ENCODE data around the gene LPAR3. TPM values are rescaled to one million over a fixed set of nuclear protein-coding genes. Genes with fewer than 3 reads are reported as not detected.

Gene LPAR3
- total RNA-seq, 2 donors from 2014 or later = 2.8 to 4.2 TPM

DNA sequence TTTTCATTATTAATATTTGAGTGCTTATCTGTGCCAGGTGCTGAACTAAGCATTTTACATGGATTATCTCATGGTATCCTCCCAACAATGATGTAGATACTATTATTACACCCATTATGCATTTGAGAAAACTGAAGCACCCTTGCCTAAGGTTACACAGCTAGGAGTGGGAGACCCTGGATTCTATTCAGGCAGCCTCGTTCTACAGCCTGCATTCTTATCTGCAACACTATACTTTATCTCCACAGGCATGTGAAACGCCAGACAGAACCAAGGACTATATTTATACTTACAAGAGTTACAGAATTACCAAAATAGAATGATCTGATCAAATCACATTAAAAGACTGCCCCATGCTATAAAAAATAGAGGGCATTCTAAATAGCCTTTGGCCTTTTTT, 22.4 kb downstream of the LPAR3 start:
- DNase-seq (no peak), ATAC-seq (no peak)
- intact Hi-C loops (cut with DNase I, micrococcal nuclease) = no loop called here

DNA sequence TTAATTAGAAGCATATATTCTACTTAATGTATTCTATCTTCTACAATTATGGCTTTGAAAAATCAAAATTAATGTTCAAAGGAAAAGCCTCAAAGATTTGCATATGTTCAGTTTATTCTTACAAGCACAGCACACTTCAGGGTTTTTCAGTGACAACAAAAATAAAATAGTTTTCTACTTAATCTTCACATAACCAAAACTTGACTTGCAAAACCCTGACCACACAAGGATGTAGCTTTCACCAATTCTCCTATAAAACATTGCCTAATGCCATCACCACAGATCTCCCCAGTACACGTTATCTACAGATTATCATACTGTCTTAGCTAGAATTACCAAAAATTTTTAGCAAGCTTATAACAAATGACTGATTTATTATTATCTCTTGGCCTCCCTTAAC, 23.3 kb downstream of the LPAR3 start:
- DNase-seq (no peak), ATAC-seq (no peak)
- intact Hi-C loops (cut with DNase I, micrococcal nuclease) = no loop called here

DNA sequence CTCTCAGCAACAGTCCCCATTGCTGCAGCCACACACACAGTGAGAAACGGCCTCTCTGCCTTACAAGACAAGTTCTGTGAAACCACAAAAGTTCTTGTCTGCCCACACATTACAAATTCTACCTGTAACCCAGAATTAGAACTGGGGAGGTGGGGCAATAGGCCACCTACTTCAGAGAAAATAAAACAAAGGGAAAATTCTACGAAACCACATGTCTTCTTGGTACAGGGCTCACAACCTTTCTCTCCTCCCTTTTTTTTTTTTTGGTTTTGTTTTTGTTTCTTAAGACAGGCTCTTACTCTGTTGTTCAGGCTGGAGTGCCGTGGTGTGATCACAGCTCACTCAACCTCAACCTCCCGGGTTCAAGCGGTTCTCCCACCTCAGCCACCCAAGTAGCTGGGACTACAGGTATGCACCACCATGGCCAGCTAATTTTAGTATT, 30.2 kb downstream of the LPAR3 start:
- ATAC-seq (no peak), DNase-seq (no peak)
- intact Hi-C loops (cut with DNase I, micrococcal nuclease) = no loop called here

DNA sequence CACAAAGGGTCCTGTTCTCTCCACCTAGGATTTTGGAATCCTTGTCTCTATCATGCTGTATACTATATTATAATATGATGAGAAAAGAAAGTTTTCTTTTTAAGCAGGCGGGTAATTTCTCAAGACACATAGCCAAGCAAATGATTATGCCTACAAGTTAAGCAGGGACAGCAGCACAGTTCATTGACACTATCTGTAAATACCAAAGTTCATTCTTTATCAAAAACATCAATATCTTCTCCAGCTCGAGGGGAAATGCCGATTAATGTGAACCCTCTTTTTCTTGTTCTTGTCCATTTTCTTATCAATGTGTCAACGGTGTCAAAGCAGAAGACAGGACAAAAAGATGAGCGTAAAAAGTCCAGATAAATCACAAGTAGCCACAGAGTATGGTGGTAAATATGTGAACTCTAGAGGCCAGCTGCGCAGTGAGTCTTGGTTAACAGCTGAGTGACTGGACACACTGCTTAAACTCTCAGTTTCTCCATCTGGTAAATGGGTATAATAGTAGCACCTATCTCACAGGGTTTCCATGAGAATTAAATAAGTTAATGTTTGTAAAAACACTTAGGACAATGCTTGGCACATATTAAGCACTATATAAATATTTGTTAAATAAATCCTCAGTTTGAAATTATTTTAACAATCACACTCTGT, 30.9 kb downstream of the LPAR3 start:
- intact Hi-C loops (cut with DNase I, micrococcal nuclease) = no loop called here
- DNase-seq (no peak), ATAC-seq (no peak)

DNA sequence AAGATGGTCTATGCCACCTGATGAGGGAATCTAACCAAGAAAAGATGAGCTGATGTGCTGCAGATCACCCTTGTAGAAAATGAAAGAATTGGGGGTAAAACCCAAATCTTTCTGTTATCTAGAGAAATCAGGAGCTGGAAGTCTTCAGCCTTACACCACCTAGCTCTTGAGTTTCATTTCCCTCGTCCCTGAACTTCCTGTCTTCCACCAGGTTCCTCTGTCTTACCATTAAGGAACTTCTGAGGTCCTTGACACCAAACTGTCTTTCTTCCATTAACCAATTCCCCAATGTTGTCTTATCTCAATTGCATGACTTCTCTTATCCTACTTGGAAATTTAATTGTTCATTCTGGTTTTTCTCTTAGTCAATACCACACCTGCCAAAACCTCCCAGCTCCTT, 31.5 kb downstream of the LPAR3 start:
- intact Hi-C loops (cut with DNase I, micrococcal nuclease) = no loop called here
- DNase-seq (no peak), ATAC-seq (no peak)

DNA sequence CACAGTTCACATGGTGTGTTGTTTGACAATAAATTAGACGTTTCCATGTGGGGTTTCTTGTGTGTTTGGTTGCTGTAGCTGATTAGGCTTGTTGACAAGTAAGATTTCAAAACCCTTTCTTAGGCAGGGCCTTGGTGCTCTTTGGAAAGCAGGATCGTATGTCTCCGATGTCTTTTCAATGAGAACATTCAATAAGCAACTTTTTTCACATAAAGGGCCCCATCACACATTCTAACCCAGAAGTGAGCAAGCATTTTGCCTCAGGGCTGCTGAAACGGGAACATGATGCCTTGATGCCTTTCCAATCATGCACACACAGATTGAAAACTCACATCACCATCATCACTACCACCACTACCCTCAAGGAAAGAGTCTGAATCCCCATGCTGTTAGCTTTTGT, 33.1 kb downstream of the LPAR3 start:
- ATAC-seq = no peak
- DNase-seq = no peak
- intact Hi-C loops (cut with DNase I, micrococcal nuclease) = no loop called here

DNA sequence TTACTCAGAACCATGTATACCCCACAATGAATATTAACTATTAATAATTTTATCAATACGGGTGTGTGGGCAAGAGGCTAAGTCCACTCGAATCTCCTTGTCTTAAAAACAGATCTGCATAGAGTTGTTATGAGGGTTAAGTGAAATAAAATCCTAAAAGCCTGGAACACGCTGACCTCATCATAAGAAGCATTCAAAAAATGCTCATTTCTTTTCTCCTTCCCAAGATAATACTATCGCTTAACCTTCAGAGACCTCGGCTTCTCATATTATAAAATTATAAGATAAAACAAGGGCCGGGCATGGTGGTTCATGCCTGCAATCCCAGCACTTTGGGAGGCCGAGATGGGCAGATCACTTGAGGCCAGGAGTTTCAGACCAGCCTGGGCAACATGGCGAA, 35.1 kb downstream of the LPAR3 start:
- DNase-seq (no peak), ATAC-seq (no peak)
- intact Hi-C loops (cut with DNase I, micrococcal nuclease) = no loop called here

DNA sequence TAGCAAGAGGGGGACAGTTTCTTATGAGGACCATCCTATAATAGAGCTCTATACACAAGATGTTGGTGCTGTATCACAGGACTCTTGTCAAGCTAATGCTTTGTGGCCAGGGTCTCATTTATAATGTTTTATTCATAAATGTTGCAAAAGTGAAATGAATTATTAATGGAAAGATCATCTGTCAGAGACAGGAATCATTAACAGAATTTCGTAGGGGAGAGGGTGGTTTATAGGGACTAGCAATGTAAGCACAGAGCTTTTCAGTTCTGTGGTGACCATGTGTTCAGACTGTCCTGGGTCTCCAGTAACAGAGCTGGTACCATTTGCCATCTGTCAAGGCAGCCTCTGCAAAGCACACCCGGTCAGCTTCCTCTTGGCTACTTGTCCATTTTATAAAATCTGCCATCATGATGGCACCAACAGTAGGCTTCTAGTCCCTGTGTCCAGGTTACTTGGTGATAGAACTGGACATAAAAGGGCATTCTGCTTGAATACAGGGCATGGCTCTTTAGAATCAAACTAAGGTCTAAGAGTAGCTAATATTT, 36.2 kb downstream of the LPAR3 start:
- ATAC-seq (no peak), DNase-seq (no peak)
- intact Hi-C loops (cut with DNase I, micrococcal nuclease) = no loop called here

DNA sequence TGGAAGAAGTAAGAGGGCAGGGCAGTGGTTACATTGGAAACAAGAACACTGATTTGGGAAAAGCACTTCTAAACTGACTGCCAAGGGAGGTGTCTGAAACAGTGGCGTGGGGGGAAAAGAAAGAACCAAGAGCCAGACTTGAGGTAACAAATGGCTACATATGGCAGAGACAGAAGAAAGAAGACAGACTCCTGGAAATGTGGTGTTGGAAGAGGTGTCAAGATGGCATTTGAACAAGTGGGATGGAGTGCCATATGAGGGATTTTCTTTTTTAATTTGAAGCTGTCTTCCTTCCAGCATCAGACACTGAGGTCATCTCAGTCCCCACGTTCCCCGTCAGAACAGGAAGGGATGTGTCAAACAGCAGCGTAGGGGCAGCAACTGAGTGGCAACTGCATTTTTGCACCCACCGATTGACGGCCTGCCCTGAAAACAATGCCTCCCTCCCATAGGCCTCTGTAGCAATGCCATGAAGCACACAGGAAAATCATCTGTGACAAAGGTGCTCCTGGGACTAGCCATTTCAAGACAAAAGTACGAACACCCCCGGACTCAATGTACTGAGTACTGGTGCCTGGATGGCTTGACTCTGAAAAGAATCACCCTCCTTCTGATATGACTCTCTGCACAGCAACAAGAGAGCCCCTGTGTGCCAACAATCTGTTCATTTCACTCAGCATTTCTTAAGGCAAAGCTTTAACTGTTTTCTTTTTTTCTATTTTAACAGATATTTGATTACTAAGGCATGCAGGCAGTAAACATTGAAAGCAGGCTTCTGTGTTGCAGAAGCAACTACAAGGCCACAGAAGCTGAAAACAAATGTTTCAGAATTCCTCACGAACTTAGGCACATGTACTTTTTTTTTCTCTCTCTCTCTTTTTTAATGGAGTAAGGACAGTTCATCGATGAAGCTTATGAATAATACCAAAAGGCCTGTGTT, 37.0 kb downstream of the LPAR3 start:
- intact Hi-C loops (cut with DNase I, micrococcal nuclease) = no loop called here
- DNase-seq = no peak
- no peak for ATAC-seq

DNA sequence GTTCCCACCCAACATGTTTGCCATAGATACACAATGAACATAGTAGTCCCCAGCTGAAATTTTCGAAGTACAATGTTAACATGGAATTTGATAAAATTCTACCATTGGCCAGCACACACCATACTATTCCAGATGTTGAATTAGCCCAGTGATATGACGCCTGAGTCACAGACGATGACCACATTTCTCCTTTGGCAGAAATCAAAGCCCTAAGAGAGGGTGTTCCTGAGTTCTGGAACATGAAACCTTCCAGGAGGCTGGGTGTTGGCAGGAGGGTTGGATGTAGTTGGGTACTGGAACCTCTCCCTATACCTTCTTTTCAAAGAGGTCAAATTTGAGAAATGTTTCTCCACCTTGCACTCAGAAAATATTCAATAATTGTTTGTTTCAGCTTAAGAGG, 37.8 kb downstream of the LPAR3 start:
- ATAC-seq (no peak), DNase-seq (no peak)
- intact Hi-C loops (cut with DNase I, micrococcal nuclease) = no loop called here

DNA sequence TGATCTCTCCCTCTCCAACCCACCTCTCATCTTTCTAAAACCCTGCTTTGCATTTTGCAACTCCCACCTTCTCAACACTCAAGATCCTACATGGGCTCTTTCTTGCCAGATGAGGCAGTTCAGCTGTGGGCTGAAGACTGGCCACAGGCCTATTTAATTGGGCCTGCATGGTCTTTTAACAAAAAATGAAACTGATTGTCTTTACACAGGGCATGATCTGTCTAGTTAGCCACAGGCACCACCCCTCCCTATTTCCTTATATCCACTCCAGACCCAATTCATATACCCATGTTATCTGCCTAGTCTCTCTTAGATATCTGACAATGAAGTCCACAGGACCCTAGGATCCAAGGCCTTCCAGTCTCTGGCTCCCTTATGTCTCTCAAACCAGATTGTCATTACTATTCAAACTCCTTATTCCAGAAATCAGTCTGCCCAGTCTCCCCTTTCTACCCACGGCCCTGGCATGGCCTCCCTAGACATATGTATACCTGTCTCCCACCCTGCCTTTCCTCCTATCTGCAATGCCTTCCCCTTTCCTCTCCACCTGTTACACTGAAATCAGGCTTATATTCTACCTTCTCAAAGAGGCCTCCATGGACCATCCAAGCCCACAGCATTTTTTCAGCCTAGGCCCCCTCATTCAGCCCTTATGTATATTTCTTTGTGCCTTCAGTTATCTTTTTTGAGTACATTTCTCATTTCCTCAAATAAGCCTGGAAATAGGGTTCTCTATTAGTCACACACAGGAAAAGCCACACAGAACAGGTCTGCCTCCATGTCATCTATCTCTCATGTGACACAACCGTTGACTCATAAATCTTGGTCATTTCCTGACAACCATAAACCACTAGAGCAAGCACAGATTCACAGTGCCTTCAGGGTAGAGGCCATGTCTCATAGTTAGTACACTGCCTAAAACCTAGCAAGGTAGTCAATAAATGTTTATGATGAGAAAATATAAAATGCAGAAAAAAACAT, 39.0 kb downstream of the LPAR3 start:
- DNase-seq = no peak
- intact Hi-C loops (cut with DNase I, micrococcal nuclease) = no loop called here

DNA sequence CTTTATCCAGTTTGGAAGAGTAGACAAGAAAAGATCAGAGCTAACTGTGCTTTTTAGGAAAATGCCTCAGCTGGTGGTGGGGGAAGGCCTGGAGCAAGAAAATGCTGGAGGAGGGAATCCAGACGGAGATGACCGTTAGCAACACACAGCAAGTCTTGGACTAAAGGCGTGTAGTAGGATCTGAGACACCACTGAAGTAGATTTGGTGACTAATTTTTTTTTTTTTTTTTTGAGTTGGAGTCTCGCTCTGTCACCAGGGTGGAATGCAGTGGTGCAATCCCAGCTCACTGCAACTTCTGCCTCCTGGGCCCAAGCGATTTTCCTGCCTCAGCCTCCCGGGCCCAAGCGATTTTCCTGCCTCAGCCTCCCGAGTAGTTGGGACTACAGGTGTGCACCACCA, 41.2 kb downstream of the LPAR3 start:
- DNase-seq (no peak), ATAC-seq (no peak)
- intact Hi-C loops (cut with DNase I, micrococcal nuclease) = no loop called here

More for the DNA sequence above, 39.0 kb downstream of the LPAR3 start:
- ATAC-seq = peak; percentile 98

DNA sequence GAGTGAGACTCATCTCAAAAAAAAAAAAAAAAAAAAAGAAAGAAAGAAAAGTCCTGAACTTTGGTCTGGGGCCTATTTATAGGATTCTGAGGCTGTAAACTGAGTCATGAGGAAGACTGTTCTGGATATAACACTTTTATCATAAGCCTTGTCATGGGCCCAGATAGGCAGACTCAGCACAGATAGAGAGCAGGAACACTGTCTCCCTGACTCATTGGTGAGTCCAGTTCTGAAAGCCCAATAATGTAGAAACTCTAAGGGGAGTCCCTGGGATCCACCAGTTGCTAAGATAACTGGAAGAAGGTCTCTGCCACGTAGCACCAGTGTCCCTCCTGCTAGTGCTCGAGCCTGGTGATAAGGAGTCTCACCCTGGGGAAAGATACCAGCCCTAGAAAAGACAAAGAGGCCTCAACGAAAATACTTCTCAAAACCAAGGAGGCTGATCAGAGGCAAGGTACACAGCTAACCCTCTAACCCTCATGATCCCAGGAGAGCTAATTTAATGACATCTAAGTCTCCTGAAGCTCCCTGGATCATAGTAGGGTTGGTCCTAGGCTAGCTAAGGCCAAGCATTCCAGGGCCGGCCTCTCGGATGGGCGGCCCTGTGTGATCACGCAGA, 43.5 kb downstream of the LPAR3 start:
- no peak for DNase-seq
- intact Hi-C loops (cut with DNase I, micrococcal nuclease) = no loop called here
- peak; percentile 67 for ATAC-seq

DNA sequence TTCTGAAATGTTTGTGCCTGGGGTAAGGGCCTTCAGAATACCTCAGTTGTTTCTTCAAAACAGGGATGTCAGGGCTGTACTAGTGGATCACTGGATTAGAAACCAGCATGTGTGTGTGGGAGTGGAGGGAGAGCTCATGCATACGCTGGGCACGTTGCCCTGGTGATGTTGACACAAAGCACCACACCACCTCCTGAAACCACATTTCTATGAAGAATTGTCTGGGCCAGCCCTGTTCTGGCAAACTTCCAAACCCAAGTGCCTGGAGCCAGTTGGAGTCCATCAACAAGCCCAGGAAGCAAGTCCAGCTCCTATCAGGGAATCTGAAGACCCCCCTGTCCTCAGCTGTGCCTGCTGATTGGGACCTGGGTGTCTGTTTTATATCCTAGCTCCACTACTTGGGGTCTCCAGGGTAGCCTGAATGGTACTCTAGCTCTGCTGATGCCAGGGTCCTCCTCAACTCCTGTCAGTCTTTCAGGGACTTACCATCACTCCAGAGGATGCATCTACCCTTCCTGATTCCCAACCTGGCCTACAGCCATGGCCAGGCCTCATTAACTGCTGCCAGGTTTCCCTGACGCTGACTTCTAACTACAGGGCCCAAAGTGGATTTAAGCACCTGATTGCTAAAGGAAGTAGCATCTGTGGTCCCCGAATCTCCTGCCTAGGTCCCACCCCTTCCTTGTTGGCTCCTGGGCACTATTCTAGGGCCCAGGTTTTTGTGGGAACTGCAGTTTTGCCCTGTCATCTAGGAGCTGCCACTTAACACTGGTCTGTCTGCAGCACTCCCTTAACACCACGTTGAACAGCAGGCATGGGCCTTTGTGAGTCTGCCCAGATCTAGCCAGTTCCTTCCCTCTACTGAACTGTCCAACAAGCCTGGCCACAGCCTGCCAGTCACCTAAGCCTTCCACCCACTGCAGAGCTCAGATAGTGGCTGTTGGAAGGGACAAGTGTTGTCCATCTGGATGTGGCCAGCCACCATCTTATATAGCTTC, 45.5 kb downstream of the LPAR3 start:
- peak; percentile 93 for ATAC-seq
- peak; percentile 85 to 87 for DNase-seq
- intact Hi-C loops (cut with DNase I, micrococcal nuclease) = no loop called here

DNA sequence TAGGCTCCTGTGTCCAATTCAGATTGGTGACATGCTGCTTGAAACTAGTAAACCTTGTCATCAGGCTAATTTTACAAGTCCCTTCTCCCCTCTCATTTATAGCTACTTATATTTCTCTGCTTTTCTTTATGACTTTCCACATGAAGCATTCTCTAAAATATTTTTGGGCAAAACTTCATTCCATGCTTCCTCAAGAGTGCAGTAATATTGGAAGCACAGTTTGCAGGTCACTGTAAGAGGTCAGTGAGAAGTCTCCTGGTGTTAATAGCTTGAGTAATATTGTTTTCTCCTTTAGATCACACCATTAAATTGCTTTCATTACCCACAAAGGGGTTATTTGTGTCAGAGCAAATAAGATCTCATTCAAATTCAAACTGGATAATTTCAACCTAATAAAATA, 46.6 kb downstream of the LPAR3 start:
- ATAC-seq (no peak), DNase-seq (no peak)
- intact Hi-C loops (cut with DNase I, micrococcal nuclease) = no loop called here

DNA sequence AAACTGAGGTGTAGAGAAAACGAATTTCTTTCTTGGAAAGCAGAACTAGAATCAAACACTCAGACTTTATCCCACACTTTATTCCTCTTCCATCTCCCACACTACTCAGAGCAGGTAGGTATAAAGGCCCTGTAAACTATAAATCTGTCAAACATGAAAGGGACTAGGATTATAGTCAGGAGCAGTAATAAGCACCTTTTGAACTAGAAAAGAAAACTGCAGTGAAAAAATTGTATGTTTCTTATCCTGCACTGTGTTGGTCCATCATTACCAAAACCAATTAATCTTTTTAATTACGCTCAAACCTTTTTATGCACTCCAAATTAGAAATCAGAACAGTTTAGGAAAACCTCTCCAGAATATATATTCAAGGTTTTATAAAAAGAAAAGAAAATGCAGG, 47.6 kb downstream of the LPAR3 start:
- ATAC-seq = no peak
- no peak for DNase-seq
- intact Hi-C loops (cut with DNase I, micrococcal nuclease) = no loop called here

DNA sequence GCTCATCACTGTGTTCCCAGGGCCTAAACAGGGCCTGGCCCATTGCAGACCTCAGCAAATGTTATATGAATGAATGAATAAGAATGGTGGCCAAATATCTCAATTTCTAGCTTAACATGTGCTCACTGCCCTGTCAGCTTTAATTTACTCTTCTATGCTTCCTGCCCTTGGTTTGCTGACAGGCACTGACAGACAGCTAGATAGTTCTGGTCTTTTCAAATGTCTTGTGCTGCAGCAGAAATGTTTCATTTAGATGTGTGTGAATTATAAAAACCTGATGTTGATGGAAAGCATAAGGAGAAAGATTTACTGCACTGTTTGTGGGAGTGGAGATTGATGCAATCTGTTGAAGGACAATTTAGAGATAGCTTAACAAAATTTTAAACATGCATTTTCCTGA, 48.9 kb downstream of the LPAR3 start:
- DNase-seq = no peak
- intact Hi-C loops (cut with DNase I, micrococcal nuclease) = no loop called here
- ATAC-seq = no peak
